Liver (tissue), 9 donors: ENCODE measurements around the gene RABL2B. TPM values are rescaled to one million over a fixed set of nuclear protein-coding genes. Genes with fewer than 3 reads are reported as not detected.
"Not testable (repeated sequence)": the region's sequence is repeated elsewhere in the genome, so short reads cannot be mapped to it uniquely, and the experiment has no call there.

Source experiments
- DNase-seq: peaks from one replicate; pipeline ENCODE4 v3.0.0-alpha.2; 2017; ENCODE audit warnings: low spot score
- H3K27ac ChIP-seq, 2 donors: one replicate each; pipeline ENCODE4 v1.7.0; 2013; ENCODE audit warnings: inconsistent platforms in 2 of 2, low read length in 2 of 2, control low read depth in 1 of 2, low read depth in 1 of 2, mild to moderate bottlenecking in 1 of 2
- H3K27me3 ChIP-seq, 4 donors: one replicate each; pipeline versions ENCODE4 v1.6.1 to v1.7.0; 2013; ENCODE audit warnings: low read length in 3 of 4, inconsistent platforms in 1 of 4, mild to moderate bottlenecking in 1 of 4, moderate library complexity in 1 of 4; ENCODE audit not compliant: control insufficient read depth in 4 of 4, insufficient read depth in 4 of 4
- H3K36me3 ChIP-seq, 4 donors: one replicate each; pipeline versions ENCODE4 v1.6.1 to v1.7.0; 2013; ENCODE audit warnings: low read length in 3 of 4, mild to moderate bottlenecking in 3 of 4, low read depth in 1 of 4, moderate library complexity in 1 of 4; ENCODE audit not compliant: control insufficient read depth in 4 of 4, insufficient read depth in 3 of 4
- H3K4me1 ChIP-seq, 4 donors: one replicate each; pipeline versions ENCODE4 v1.6.1 to v1.7.0; 2013; ENCODE audit warnings: low read length in 3 of 4, mild to moderate bottlenecking in 3 of 4, moderate library complexity in 1 of 4; ENCODE audit not compliant: control insufficient read depth in 4 of 4, insufficient read depth in 4 of 4
- H3K4me3 ChIP-seq, 3 donors: one replicate each; pipeline versions ENCODE4 v1.6.1 to v1.7.0; 2013; ENCODE audit warnings: low read length in 3 of 3, control low read depth in 1 of 3, low read depth in 1 of 3, mild to moderate bottlenecking in 1 of 3
- H3K9ac ChIP-seq, 2 donors: one replicate each; pipeline ENCODE4 v1.7.0; 2013; ENCODE audit warnings: low read length in 2 of 2, mild to moderate bottlenecking in 2 of 2, moderate library complexity in 2 of 2, control low read depth in 1 of 2, low read depth in 1 of 2
- H3K9me3 ChIP-seq, 4 donors: one replicate each; pipeline versions ENCODE4 v1.6.1 to v1.7.0; 2013; ENCODE audit warnings: low read length in 3 of 4; ENCODE audit not compliant: control insufficient read depth in 4 of 4
- CTCF ChIP-seq: fragments of 150-350 bp; IDR thresholded peaks from 2 replicates; pipeline ENCODE4 v1.5.1; 2017; ENCODE audit warnings: improper control_type of control experiment, low read depth, low read length; ENCODE audit not compliant: missing input control
- RAD21 ChIP-seq, 2 donors: IDR thresholded peaks; 2 replicates each; pipeline ENCODE4 v1.6.1; 2016; ENCODE audit warnings: antibody characterized with exemption in 2 of 2, mild to moderate bottlenecking in 2 of 2
- RXRA ChIP-seq, 2 donors: IDR thresholded peaks; 2 replicates each; pipeline ENCODE4 v1.6.1; 2017 to 2018; ENCODE audit warnings: antibody characterized with exemption in 2 of 2, mild to moderate bottlenecking in 1 of 2
- YY1 ChIP-seq: IDR thresholded peaks from 2 replicates; pipeline ENCODE4 v1.6.1; 2016; ENCODE audit warnings: antibody characterized with exemption, mild to moderate bottlenecking
- WGBS: extraction: QIAGEN DNeasy Blood & Tissue Kit; methylation state at CpG from one replicate; pipeline ENCODE4 v1.1.7; 2013; 5-methylcytosine and 5-hydroxymethylcytosine counted together
- polyA plus RNA-seq, 2 donors: library from polyadenylated mRNA; stranded (reverse) in 1 of 2; unstranded in 1 of 2; fragments of 200-250 nt in 1 of 2; fragments of >200 nt in 1 of 2; fragmentation: Nextera tagmentation in 1 of 2; extraction: Ambion mirVana in 1 of 2; gene quantifications; one replicate each; pipeline versions ENCODE4 v1.2.1 to v1.2.3, GENCODE V29; 2013 to 2015
- total RNA-seq, 2 donors: library from RNA; depleted of rRNA; stranded (reverse); fragments of >200 nt; gene quantifications; one replicate each; pipeline ENCODE4 v1.2.3, GENCODE V29; 2014
- donor health status: healthy.
- donor health status: healthy.
- donor health status: healthy.
- donor health status: healthy.
- donor health status: healthy.

RABL2B gene
- total and polyA plus RNA-seq, 4 donors, result 4.2 to 6.7 (median 5.5) TPM

DNA sequence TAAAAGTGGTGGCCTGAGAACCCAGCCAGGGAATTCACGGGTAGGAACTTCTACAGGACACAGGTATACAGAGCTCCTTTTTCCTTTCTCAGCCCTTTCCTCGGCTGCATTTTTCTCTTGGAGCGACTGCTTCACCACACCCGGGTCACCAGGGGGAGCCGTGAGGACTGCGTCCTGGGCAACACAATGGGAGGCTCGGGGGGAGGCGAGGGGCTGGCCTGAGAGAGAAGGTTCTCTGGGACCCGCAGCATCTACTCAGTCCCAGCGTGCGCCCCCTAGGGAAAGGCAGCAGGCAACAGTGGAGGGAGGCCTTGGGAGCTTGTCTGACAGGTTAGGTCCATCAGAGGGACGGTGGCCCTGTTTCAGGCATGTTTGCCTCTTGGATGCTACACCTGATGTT, 8.3 kb downstream of the RABL2B start:
- H3K4me1 ChIP-seq, H3K9me3 ChIP-seq, H3K9ac ChIP-seq, H3K27ac ChIP-seq, H3K27me3 ChIP-seq, H3K36me3 ChIP-seq, H3K4me3 ChIP-seq: not testable (repeated sequence)
- peak; percentile 52 for DNase-seq
- WGBS, result 61% methylated on average over 12 of the region's 12 CpGs
- TF ChIP-seq RAD21 (IDR thresholded peaks at IDR 0.05), result peak in 1 of 2 donors; percentile 37
- peak; percentile 17 for TF ChIP-seq CTCF

- not testable (repeated sequence) for H3K27me3 ChIP-seq, DNase-seq, H3K4me3 ChIP-seq, H3K9ac ChIP-seq, H3K27ac ChIP-seq, H3K4me1 ChIP-seq, H3K36me3 ChIP-seq, H3K9me3 ChIP-seq
- 84% methylated on average over 3 of the region's 3 CpGs for WGBS
Observed at GRCh38 chr22:50764288-50764687, 19.1 kb downstream of the RABL2B start.

- not testable (repeated sequence) for H3K27me3 ChIP-seq, H3K9me3 ChIP-seq, H3K4me3 ChIP-seq, DNase-seq, H3K4me1 ChIP-seq, H3K9ac ChIP-seq, H3K36me3 ChIP-seq, H3K27ac ChIP-seq
- WGBS, result 92% methylated on average over 2 of the region's 2 CpGs
Observed at GRCh38 chr22:50761829-50762228, 21.6 kb downstream of the RABL2B start.

- not testable (repeated sequence) for DNase-seq, H3K27ac ChIP-seq, H3K4me1 ChIP-seq, H3K27me3 ChIP-seq, H3K36me3 ChIP-seq, H3K9me3 ChIP-seq, H3K9ac ChIP-seq, H3K4me3 ChIP-seq
- WGBS, result 74% methylated on average over 8 of the region's 10 CpGs
Observed at GRCh38 chr22:50759597-50760341, 23.7 kb downstream of the RABL2B start.

DNA sequence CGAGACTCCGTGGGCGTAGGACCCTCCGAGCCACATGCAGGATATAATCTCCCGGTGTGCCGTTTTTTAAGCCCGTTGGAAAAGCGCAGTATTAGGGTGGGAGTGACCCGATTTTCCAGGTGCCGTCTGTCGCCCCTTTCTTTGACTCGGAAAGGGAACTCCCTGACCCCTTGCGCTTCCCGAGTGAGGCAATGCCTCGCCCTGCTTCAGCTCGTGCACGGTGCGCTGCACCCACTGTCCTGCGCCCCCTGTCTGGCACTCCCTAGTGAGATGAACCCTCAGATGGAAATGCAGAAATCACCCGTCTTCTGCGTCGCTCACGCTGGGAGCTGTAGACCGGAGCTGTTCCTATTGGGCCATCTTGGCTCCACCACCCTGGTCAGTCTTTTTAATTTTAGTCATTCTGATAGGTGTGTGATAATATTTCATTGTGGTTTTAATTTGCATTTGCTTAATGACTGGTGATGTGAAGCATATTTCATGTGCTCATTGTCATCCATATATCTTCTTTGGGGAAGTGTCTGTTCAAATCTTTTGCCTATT, 26.4 kb downstream of the RABL2B start:
- TF ChIP-seq YY1 (peak; percentile 12), RAD21 (IDR thresholded peaks at IDR 0.05) (peak in 1 of 2 donors; percentile 14), RXRA (IDR thresholded peaks at IDR 0.05) (peak in 1 of 2 donors; percentile 3)
- not testable (repeated sequence) for H3K4me1 ChIP-seq, H3K9me3 ChIP-seq, H3K36me3 ChIP-seq, DNase-seq, H3K27ac ChIP-seq, H3K9ac ChIP-seq, H3K27me3 ChIP-seq
- H3K4me3 ChIP-seq, result peak overlapping the region; percentile 35 to 56 (median 50)
- WGBS, result 15% methylated on average over 24 of the region's 24 CpGs

- not testable (repeated sequence) for H3K27ac ChIP-seq, H3K27me3 ChIP-seq, H3K9me3 ChIP-seq, DNase-seq, H3K4me1 ChIP-seq, H3K36me3 ChIP-seq, H3K4me3 ChIP-seq, H3K9ac ChIP-seq
- 26% methylated on average over 9 of the region's 9 CpGs for WGBS
Observed at GRCh38 chr22:50756406-50756805, 27.0 kb downstream of the RABL2B start.

GRCh38 chr22:50755251-50755650, 28.2 kb downstream of the RABL2B start:
- H3K4me1 ChIP-seq, H3K36me3 ChIP-seq, H3K27me3 ChIP-seq, H3K9me3 ChIP-seq, H3K4me3 ChIP-seq, H3K27ac ChIP-seq, H3K9ac ChIP-seq, DNase-seq: not testable (repeated sequence)
- 83% methylated on average over 20 of the region's 20 CpGs for WGBS
